H9 (cell line): Measurements from ENCODE around the gene CREB3L2. TPM values are rescaled to one million over a fixed set of nuclear protein-coding genes. Genes with fewer than 3 reads are reported as not detected.

Source experiments
- DNase-seq: peaks from one replicate; pipeline ENCODE4 v3.0.0-alpha.2; 2017
- H2AFZ ChIP-seq: one replicate; pipeline ENCODE4 v1.6.1; 2013; ENCODE audit warnings: mild to moderate bottlenecking, low read length, control low read depth, moderate library complexity
- H2AK5ac ChIP-seq: 2 replicates; pipeline ENCODE4 v1.6.1; 2013; ENCODE audit warnings: low read length, control low read depth, mixed read lengths; ENCODE audit not compliant: insufficient read length
- H2BK120ac ChIP-seq: one replicate; pipeline ENCODE4 v1.6.1; 2013; ENCODE audit warnings: low read depth, mild to moderate bottlenecking, low read length, control low read depth, inconsistent platforms; ENCODE audit not compliant: poor library complexity, severe bottlenecking
- H2BK12ac ChIP-seq: 2 replicates; pipeline ENCODE4 v1.6.1; 2013; ENCODE audit warnings: low read length, control low read depth, mixed read lengths, low read depth; ENCODE audit not compliant: insufficient read length
- H2BK15ac ChIP-seq: 2 replicates; pipeline ENCODE4 v1.6.1; 2013; ENCODE audit warnings: low read depth, low read length, control low read depth
- H2BK20ac ChIP-seq: one replicate; pipeline ENCODE4 v1.6.1; 2013; ENCODE audit warnings: low read depth, mild to moderate bottlenecking, low read length, control low read depth, inconsistent platforms; ENCODE audit not compliant: poor library complexity, severe bottlenecking
- H2BK5ac ChIP-seq: 2 replicates; pipeline ENCODE4 v1.6.1; 2013; ENCODE audit warnings: low read length, control low read depth, mixed read lengths; ENCODE audit not compliant: insufficient read length
- H3K14ac ChIP-seq: 2 replicates; pipeline ENCODE4 v1.6.1; 2013; ENCODE audit warnings: low read length, control low read depth; ENCODE audit not compliant: insufficient read depth
- H3K18ac ChIP-seq: 2 replicates; pipeline ENCODE4 v1.6.1; 2013; ENCODE audit warnings: low read depth, mild to moderate bottlenecking, mixed read lengths, low read length, control low read depth; ENCODE audit not compliant: insufficient read length
- H3K23ac ChIP-seq: 2 replicates; pipeline ENCODE4 v1.6.1; 2013; ENCODE audit warnings: low read length, control low read depth, mixed read lengths, low read depth; ENCODE audit not compliant: insufficient read length
- H3K23me2 ChIP-seq: 2 replicates; pipeline ENCODE4 v1.6.1; 2013; ENCODE audit warnings: low read depth, mild to moderate bottlenecking, mixed read lengths, low read length, control low read depth; ENCODE audit not compliant: insufficient read length, poor library complexity, severe bottlenecking
- H3K27ac ChIP-seq: 2 replicates; pipeline ENCODE4 v1.5.1; 2013; ENCODE audit warnings: low read length, control low read depth, mixed read lengths, low read depth; ENCODE audit not compliant: insufficient read length
- H3K27me3 ChIP-seq: 2 replicates; pipeline ENCODE4 v1.6.1; 2013; ENCODE audit warnings: low read length, control low read depth, inconsistent platforms; ENCODE audit not compliant: insufficient read depth
- H3K4ac ChIP-seq: 2 replicates; pipeline ENCODE4 v1.6.1; 2013; ENCODE audit warnings: low read depth, mild to moderate bottlenecking, control low read depth, inconsistent platforms, low read length, moderate library complexity
- H3K4me1 ChIP-seq: 2 replicates; pipeline ENCODE4 v1.6.1; 2013; ENCODE audit warnings: low read length, control low read depth, inconsistent platforms; ENCODE audit not compliant: insufficient read depth
- H3K4me2 ChIP-seq: 2 replicates; pipeline ENCODE4 v1.6.1; 2013; ENCODE audit warnings: low read length, control low read depth, mixed read lengths; ENCODE audit not compliant: insufficient read length, insufficient read depth
- H3K56ac ChIP-seq: 2 replicates; pipeline ENCODE4 v1.6.1; 2013; ENCODE audit warnings: low read depth, mild to moderate bottlenecking, mixed read lengths, low read length, control low read depth; ENCODE audit not compliant: insufficient read length
- H3K79me1 ChIP-seq: 2 replicates; pipeline ENCODE4 v1.6.1; 2013; ENCODE audit warnings: low read depth, mild to moderate bottlenecking, moderate library complexity, low read length, control low read depth, inconsistent platforms; ENCODE audit not compliant: insufficient read depth, poor library complexity, severe bottlenecking
- H3K79me2 ChIP-seq: 2 replicates; pipeline ENCODE4 v1.6.1; 2013; ENCODE audit warnings: low read length, control low read depth, inconsistent platforms; ENCODE audit not compliant: insufficient read depth
- H3K9ac ChIP-seq: 2 replicates; pipeline ENCODE4 v1.6.1; 2013; ENCODE audit warnings: low read length, control low read depth, mixed read lengths; ENCODE audit not compliant: insufficient read length; ENCODE audit errors: extremely low read depth
- H3K9me3 ChIP-seq: one replicate; pipeline ENCODE4 v1.6.1; 2013; ENCODE audit warnings: low read depth, low read length, inconsistent platforms; ENCODE audit not compliant: control insufficient read depth
- H3T11ph ChIP-seq: one replicate; pipeline ENCODE4 v1.6.1; 2013; ENCODE audit warnings: mild to moderate bottlenecking, low read length, control low read depth, inconsistent platforms
- H4K20me1 ChIP-seq: one replicate; pipeline ENCODE4 v1.6.1; 2013; ENCODE audit not compliant: control insufficient read depth, insufficient read length, insufficient read depth
- H4K5ac ChIP-seq: 2 replicates; pipeline ENCODE4 v1.6.1; 2013; ENCODE audit warnings: low read depth, mild to moderate bottlenecking, mixed read lengths, low read length, control low read depth; ENCODE audit not compliant: insufficient read length
- H4K8ac ChIP-seq: replicated peaks from 2 replicates; pipeline ENCODE4 v1.6.1; 2013; ENCODE audit warnings: low read length, control low read depth, mixed read lengths, low read depth; ENCODE audit not compliant: insufficient read length
- H4K91ac ChIP-seq: 2 replicates; pipeline ENCODE4 v1.6.1; 2013; ENCODE audit warnings: low read depth, mild to moderate bottlenecking, moderate library complexity, mixed read lengths, low read length, control low read depth; ENCODE audit not compliant: insufficient read length
- H3K27ac Mint-ChIP-seq, 3 experiments: 2 replicates in 2 of 3; 3 replicates in 1 of 3; pipeline ENCODE4 v1.8.0; 2020 to 2021; ENCODE audit warnings: mixed read lengths in 3 of 3, mild to moderate bottlenecking in 1 of 3, moderate library complexity in 1 of 3
- H3K27me3 Mint-ChIP-seq: 2 replicates; pipeline ENCODE4 v1.8.0; 2021; ENCODE audit warnings: low read depth, mild to moderate bottlenecking, moderate library complexity, mixed read lengths
- H3K36me3 Mint-ChIP-seq, 3 experiments: 2 replicates in 2 of 3; 3 replicates in 1 of 3; pipeline ENCODE4 v1.8.0; 2020 to 2021; ENCODE audit warnings: low read depth in 3 of 3, mixed read lengths in 3 of 3; ENCODE audit not compliant: insufficient read depth in 1 of 3
- H3K4me1 Mint-ChIP-seq, 2 experiments: 2 replicates each; pipeline ENCODE4 v1.8.0; 2020; ENCODE audit warnings: mixed read lengths in 2 of 2
- H3K4me3 Mint-ChIP-seq, 2 experiments: 2 replicates in 1 of 2; 3 replicates in 1 of 2; pipeline ENCODE4 v1.8.0; 2020 to 2021; ENCODE audit warnings: mild to moderate bottlenecking in 2 of 2, mixed read lengths in 2 of 2, moderate library complexity in 1 of 2
- H3K9me3 Mint-ChIP-seq, 2 experiments: 2 replicates in 1 of 2; 3 replicates in 1 of 2; pipeline ENCODE4 v1.8.0; 2020; ENCODE audit warnings: mild to moderate bottlenecking in 2 of 2, mixed read lengths in 2 of 2, moderate library complexity in 1 of 2
- WGBS: extraction: QIAGEN DNeasy Blood & Tissue Kit; methylation state at CpG from one replicate; pipeline ENCODE4 v1.1.7; 2013; ENCODE audit warnings: missing lambda C conversion rate, low lambda C conversion rate, mixed read lengths; ENCODE audit not compliant: insufficient read length; ENCODE audit errors: extremely low coverage; 5-methylcytosine and 5-hydroxymethylcytosine counted together
- total RNA-seq: library from RNA; stranded (reverse); gene quantifications from 2 replicates; pipeline ENCODE4 v1.2.1, GENCODE V29; 2021
- TF ChIP-seq, protein P1 (sequence below): fragments of 200-600 bp; sonication (generic); conservative IDR thresholded peaks from 3 replicates; pipeline ENCODE4 v1.8.0; 2021; ENCODE audit warnings: antibody characterized with exemption, mild to moderate bottlenecking

Gene CREB3L2
- total RNA-seq, 1 experiment from 2014 or later = 60.7 TPM

DNA sequence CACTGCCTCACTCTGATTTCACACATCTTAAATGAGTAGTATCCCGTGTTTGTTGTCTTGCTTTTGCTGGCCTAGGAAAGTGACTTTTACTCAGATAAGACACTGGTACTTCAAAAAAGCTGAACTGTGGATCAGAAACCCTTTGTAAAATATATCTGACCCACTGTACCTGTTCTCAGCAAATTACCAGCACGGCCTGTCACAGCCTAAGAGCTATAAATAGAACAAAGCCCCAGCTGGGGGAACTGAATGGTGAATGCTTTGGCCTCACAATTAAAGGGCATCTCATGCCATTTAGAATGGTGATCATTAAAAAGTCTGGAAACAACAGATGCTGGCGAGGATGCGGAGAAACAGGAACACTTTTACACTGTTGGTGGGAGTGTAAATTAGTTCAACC lies 76.1 kb downstream of the CREB3L2 start:
- no peak overlapping the region for H2BK20ac ChIP-seq
- H2BK12ac ChIP-seq = no peak overlapping the region
- peaks cover 3% of the 10 kb centered on the region for H3K79me1 ChIP-seq
- H2BK15ac ChIP-seq = no peak overlapping the region
- WGBS = no CpG with 5 or more reads among the region's 4 CpGs
- H3T11ph ChIP-seq = no peak overlapping the region
- H4K20me1 ChIP-seq = no peaks in the 10 kb centered on the region
- H2AFZ ChIP-seq = no peak overlapping the region
- no peak overlapping the region for H2AK5ac ChIP-seq
- Mint-ChIP-seq H3K9me3 (peaks cover 3 to 4% of the 10 kb centered on the region in 2 experiments; a peak in 4 of 5 replicates), H3K27ac (no peak overlapping the region), H3K4me1 (peaks cover 7 to 10% of the 10 kb centered on the region in 2 experiments), H3K36me3 (peaks cover 41 to 60% (median 53%) of the 10 kb centered on the region in 3 experiments), H3K27me3 (no peaks in the 10 kb centered on the region), H3K4me3 (no peak overlapping the region)
- no peaks in the 10 kb centered on the region for H3K23me2 ChIP-seq
- no peak overlapping the region for H4K91ac ChIP-seq
- no peak overlapping the region for H3K23ac ChIP-seq
- no peak overlapping the region for H4K5ac ChIP-seq
- H3K27ac ChIP-seq = no peak overlapping the region
- no peak overlapping the region for H2BK5ac ChIP-seq
- DNase-seq = no peak
- H3K79me2 ChIP-seq = no peaks in the 10 kb centered on the region; the same call in 1 of the 2 replicates
- peaks cover 2% of the 10 kb centered on the region; the same call in 1 of the 2 replicates for H3K4me1 ChIP-seq
- H3K56ac ChIP-seq = no peak overlapping the region
- no peak overlapping the region for H3K18ac ChIP-seq
- no peak overlapping the region for H3K14ac ChIP-seq
- TF ChIP-seq, protein P1, sequence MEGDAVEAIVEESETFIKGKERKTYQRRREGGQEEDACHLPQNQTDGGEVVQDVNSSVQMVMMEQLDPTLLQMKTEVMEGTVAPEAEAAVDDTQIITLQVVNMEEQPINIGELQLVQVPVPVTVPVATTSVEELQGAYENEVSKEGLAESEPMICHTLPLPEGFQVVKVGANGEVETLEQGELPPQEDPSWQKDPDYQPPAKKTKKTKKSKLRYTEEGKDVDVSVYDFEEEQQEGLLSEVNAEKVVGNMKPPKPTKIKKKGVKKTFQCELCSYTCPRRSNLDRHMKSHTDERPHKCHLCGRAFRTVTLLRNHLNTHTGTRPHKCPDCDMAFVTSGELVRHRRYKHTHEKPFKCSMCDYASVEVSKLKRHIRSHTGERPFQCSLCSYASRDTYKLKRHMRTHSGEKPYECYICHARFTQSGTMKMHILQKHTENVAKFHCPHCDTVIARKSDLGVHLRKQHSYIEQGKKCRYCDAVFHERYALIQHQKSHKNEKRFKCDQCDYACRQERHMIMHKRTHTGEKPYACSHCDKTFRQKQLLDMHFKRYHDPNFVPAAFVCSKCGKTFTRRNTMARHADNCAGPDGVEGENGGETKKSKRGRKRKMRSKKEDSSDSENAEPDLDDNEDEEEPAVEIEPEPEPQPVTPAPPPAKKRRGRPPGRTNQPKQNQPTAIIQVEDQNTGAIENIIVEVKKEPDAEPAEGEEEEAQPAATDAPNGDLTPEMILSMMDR = no peak
- no peak overlapping the region for H2BK120ac ChIP-seq
- no peaks in the 10 kb centered on the region for H3K27me3 ChIP-seq
- no peak overlapping the region for H3K4me2 ChIP-seq
- H4K8ac ChIP-seq = no peak overlapping the region
- H3K9ac ChIP-seq = no peak overlapping the region
- H3K4ac ChIP-seq = no peak overlapping the region
- no peaks in the 10 kb centered on the region for H3K9me3 ChIP-seq
